Medulla oblongata (tissue), 1 donor: Measurements from ENCODE around the gene MIGA2.

ENCODE experiments used
- DNase-seq: peaks from one replicate; pipeline ENCODE4 v3.0.0-alpha.2; 2015; ENCODE audit errors: extremely low spot score

The MIGA2 gene

GRCh38 chr9:129010267-129010975, 26.0 kb upstream of the MIGA2 start:
- DNase-seq = no peak

- no peak for DNase-seq
Measured at GRCh38 chr9:129011170-129011569, 25.3 kb upstream of the MIGA2 start.

GRCh38 chr9:129011761-129012181, 24.7 kb upstream of the MIGA2 start:
- no peak for DNase-seq

- DNase-seq = no peak
Measured at GRCh38 chr9:129012343-129012742, 24.1 kb upstream of the MIGA2 start.

GRCh38 chr9:129012893-129013448, 23.5 kb upstream of the MIGA2 start:
- DNase-seq = no peak

GRCh38 chr9:129013674-129014073, 22.8 kb upstream of the MIGA2 start:
- no peak for DNase-seq

GRCh38 chr9:129014124-129014523, 22.3 kb upstream of the MIGA2 start:
- DNase-seq = no peak

GRCh38 chr9:129014608-129015007, 21.8 kb upstream of the MIGA2 start:
- no peak for DNase-seq

GRCh38 chr9:129021091-129021490, 15.3 kb upstream of the MIGA2 start:
- DNase-seq = no peak

- no peak for DNase-seq
Measured at GRCh38 chr9:129022037-129022436, 14.4 kb upstream of the MIGA2 start.

GRCh38 chr9:129023036-129023907, 13.2 kb upstream of the MIGA2 start:
- peak; percentile 34 for DNase-seq

GRCh38 chr9:129023908-129024233, 12.6 kb upstream of the MIGA2 start:
- DNase-seq = no peak

GRCh38 chr9:129026442-129027223, 9.8 kb upstream of the MIGA2 start:
- peak; percentile 34 for DNase-seq

GRCh38 chr9:129027224-129027684, 9.2 kb upstream of the MIGA2 start:
- DNase-seq = no peak

GRCh38 chr9:129027685-129028191, 8.7 kb upstream of the MIGA2 start:
- no peak for DNase-seq

GRCh38 chr9:129028192-129028966, 8.0 kb upstream of the MIGA2 start, which contains the start of gene SH3GLB2:
SH3GLB2 (minus strand) TSS chr9:129028331; CDS start chr9:129028154, 177 bp downstream.
- peak; percentile 96 for DNase-seq

- DNase-seq = no peak
Measured at GRCh38 chr9:129030191-129030590, 6.2 kb upstream of the MIGA2 start.

GRCh38 chr9:129031514-129031913, 4.9 kb upstream of the MIGA2 start:
- no peak for DNase-seq

GRCh38 chr9:129032541-129033159, 3.8 kb upstream of the MIGA2 start:
- no peak for DNase-seq

GRCh38 chr9:129033216-129033615, 3.2 kb upstream of the MIGA2 start:
- DNase-seq = no peak
